Naive thymus-derived CD4-positive, alpha-beta T cell (primary cell): Measurements from ENCODE around the gene CDH16. TPM values are rescaled to one million over a fixed set of nuclear protein-coding genes. Genes with fewer than 3 reads are reported as not detected.
A peak's percentile ranks its signal among the peaks of the same experiment; 100 is the strongest.

Source experiments
- ATAC-seq: fragments of 150-1000 bp; cut with Tn5 transposase; 2 replicates; pipeline ENCODE4 v1.10.0; 2021; ENCODE audit warnings: mild to moderate bottlenecking, moderate library complexity
- CTCF ChIA-PET: fragments of 350-600 bp; sonication (Branson Sonifier 250); formaldehyde crosslinking; loops from one replicate; lab custom pipeline; 2021; ENCODE audit warnings: antibody characterized with exemption; lab: Charles Lee
- POLR2A ChIA-PET: fragments of 350-600 bp; sonication (Branson Sonifier 250); formaldehyde crosslinking; loops from one replicate; lab custom pipeline; 2021; ENCODE audit warnings: antibody characterized with exemption, inconsistent platforms; lab: Charles Lee
- DNase-seq, 9 donors: peaks; one replicate each; pipeline versions ENCODE4 v3.0.0 to v3.0.0-alpha.2; 2020 to 2022; ENCODE audit warnings: mixed read lengths in 1 of 9
- H3K27ac ChIP-seq: one replicate; pipeline ENCODE4 v1.7.0; 2013; ENCODE audit warnings: mild to moderate bottlenecking, low read depth, low read length, moderate library complexity
- H3K27me3 ChIP-seq, 2 donors: one replicate each; pipeline ENCODE4 v1.7.0; 2013; ENCODE audit warnings: low read length in 2 of 2, mild to moderate bottlenecking in 2 of 2, moderate library complexity in 2 of 2; ENCODE audit not compliant: control insufficient read depth in 2 of 2, insufficient read depth in 2 of 2
- H3K36me3 ChIP-seq, 3 experiments: 1 replicate in 2 of 3; 2 replicates in 1 of 3; pipeline ENCODE4 v1.7.0; 2013; ENCODE audit warnings: low read length in 3 of 3, mild to moderate bottlenecking in 3 of 3, moderate library complexity in 1 of 3; ENCODE audit not compliant: insufficient read depth in 3 of 3, control insufficient read depth in 2 of 3
- H3K4me1 ChIP-seq, 2 donors: one replicate each; pipeline ENCODE4 v1.7.0; 2013; ENCODE audit warnings: low read length in 2 of 2, mild to moderate bottlenecking in 2 of 2, moderate library complexity in 1 of 2; ENCODE audit not compliant: control insufficient read depth in 2 of 2, insufficient read depth in 2 of 2
- H3K4me3 ChIP-seq: 2 replicates; pipeline ENCODE4 v1.7.0; 2013; ENCODE audit warnings: mild to moderate bottlenecking, low read length
- H3K9me3 ChIP-seq, 3 experiments: 1 replicate in 2 of 3; 2 replicates in 1 of 3; pipeline ENCODE4 v1.7.0; 2013; ENCODE audit warnings: low read length in 3 of 3; ENCODE audit not compliant: control insufficient read depth in 2 of 3
- H3K27ac Mint-ChIP-seq, 9 donors: one replicate each; pipeline ENCODE4 v1.8.0; 2020 to 2022; ENCODE audit warnings: mixed read lengths in 9 of 9, mild to moderate bottlenecking in 8 of 9, moderate library complexity in 5 of 9, inconsistent platforms in 2 of 9
- H3K27me3 Mint-ChIP-seq, 5 donors: one replicate each; pipeline ENCODE4 v1.8.0; 2021 to 2022; ENCODE audit warnings: mixed read lengths in 5 of 5, mild to moderate bottlenecking in 1 of 5
- H3K36me3 Mint-ChIP-seq, 5 donors: one replicate each; pipeline ENCODE4 v1.8.0; 2020 to 2022; ENCODE audit warnings: mixed read lengths in 5 of 5, mild to moderate bottlenecking in 3 of 5, inconsistent platforms in 1 of 5
- H3K4me1 Mint-ChIP-seq, 7 donors: one replicate each; pipeline ENCODE4 v1.8.0; 2020 to 2022; ENCODE audit warnings: mixed read lengths in 7 of 7, mild to moderate bottlenecking in 3 of 7, inconsistent platforms in 1 of 7
- H3K4me3 Mint-ChIP-seq, 10 donors: one replicate each; pipeline ENCODE4 v1.8.0; 2020 to 2022; ENCODE audit warnings: mild to moderate bottlenecking in 10 of 10, mixed read lengths in 10 of 10, moderate library complexity in 6 of 10, inconsistent platforms in 2 of 10
- H3K9me3 Mint-ChIP-seq, 11 donors: one replicate each; pipeline ENCODE4 v1.8.0; 2020 to 2022; ENCODE audit warnings: mixed read lengths in 11 of 11, mild to moderate bottlenecking in 4 of 11, inconsistent platforms in 1 of 11, moderate library complexity in 1 of 11
- intact Hi-C, 2 donors: fragments of 100-400 bp; cut with micrococcal nuclease; formaldehyde crosslinking; loops; one replicate each; pipeline ENCODE4 v1.15.1; 2023
- polyA plus RNA-seq, 2 donors: library from polyadenylated mRNA; unstranded; fragments of 300-500 nt; fragmentation: Illumina TruSeq; gene quantifications; one replicate each; pipeline ENCODE4 v1.2.3, GENCODE V29; 2021
- total RNA-seq, 6 experiments: library from RNA in 5 of 6; stranded (reverse) in 5 of 6; gene quantifications; 1 replicate in 5 of 6; 2 replicates in 1 of 6; pipeline ENCODE4 v1.2.3 and lab custom pipeline; 2021 to 2026

Gene CDH16
- total and polyA plus RNA-seq, 7 experiments from 2014 or later, result not detected

- Histone ChIP-seq H3K9me3 (no peaks in the 10 kb centered on the region), H3K27me3 (no peaks in the 10 kb centered on the region), H3K4me1 (peaks cover 4 to 12% of the 10 kb centered on the region in 2 donors), H3K27ac (no peak overlapping the region), H3K4me3 (no peak overlapping the region), H3K36me3 (peaks cover 0 to 34% (median 0%) of the 10 kb centered on the region in 3 experiments)
- intact Hi-C loops, result loop anchor here (5.0 kb wide), 2 partner anchors 50 to 330 kb away; partner anchors contain the start of genes CIAO2B (in 2 of the 2), CKLF (in 1 of the 2) and TK2 (in 1 of the 2)
- Mint-ChIP-seq H3K36me3 (peaks cover 0 to 20% (median 4%) of the 10 kb centered on the region in 5 donors), H3K4me1 (peaks cover 22 to 63% (median 42%) of the 10 kb centered on the region in 7 donors), H3K4me3 (peak overlapping the region in 3 of 10 donors; percentile 25 to 99 (median 95)), H3K27me3 (no peaks in the 10 kb centered on the region), H3K9me3 (no peaks in the 10 kb centered on the region), H3K27ac (peak overlapping the region in 1 of 9 donors; percentile 20)
- ChIA-PET POLR2A (interaction anchor here (0.6 to 1.0 kb wide), 3 partner anchors 10 to 272 kb away, joined by 3 to 4 read pairs (median 3); no protein-coding TSS in a partner anchor), CTCF (interaction anchor here (0.6 to 3.4 kb wide), 3 partner anchors 10 to 52 kb away, joined by 4 to 26 read pairs (median 8); partner anchors contain the start of gene NAE1)
- no peak for DNase-seq
- ATAC-seq, result no peak
Observed at GRCh38 chr16:66882702-66883101, 36.0 kb downstream of the CDH16 start.

DNA sequence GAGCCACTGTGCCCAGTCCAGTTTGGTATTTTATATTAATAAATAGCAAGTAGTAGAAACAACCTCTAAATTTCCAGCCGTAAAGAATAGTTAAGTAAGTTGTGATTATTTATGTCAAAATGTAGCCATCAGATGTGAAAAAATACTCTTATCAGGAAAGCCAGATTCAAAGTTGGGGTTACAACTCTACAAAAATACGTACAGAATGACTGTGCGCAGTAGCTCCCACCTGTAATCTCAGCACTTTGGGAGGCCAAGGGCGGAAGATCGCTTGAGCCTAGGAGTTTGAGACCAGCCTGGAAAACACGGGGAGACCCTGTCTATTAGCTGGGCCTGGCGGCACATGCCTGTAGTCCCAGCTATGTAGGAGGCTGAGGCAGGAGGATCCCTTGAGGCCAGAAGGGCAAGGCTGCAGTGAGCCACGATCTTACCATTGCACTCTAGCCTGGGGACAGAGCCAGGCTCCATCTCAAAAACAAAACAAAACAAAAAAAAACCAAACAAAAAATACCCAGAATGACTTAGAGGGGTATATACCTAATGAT is 36.6 kb downstream of the CDH16 start:
- Mint-ChIP-seq H3K4me3 (peak overlapping the region in 9 of 10 donors; percentile 51 to 100 (median 92)), H3K36me3 (peaks cover 0 to 20% (median 4%) of the 10 kb centered on the region in 5 donors), H3K27ac (peak overlapping the region in 2 of 9 donors; percentile 12 to 48), H3K4me1 (peaks cover 22 to 59% (median 37%) of the 10 kb centered on the region in 7 donors), H3K27me3 (no peaks in the 10 kb centered on the region), H3K9me3 (no peaks in the 10 kb centered on the region)
- ChIA-PET CTCF (interaction anchor here (0.6 to 3.4 kb wide), 4 partner anchors 9 to 51 kb away, joined by 4 to 26 read pairs (median 6); partner anchors contain the start of gene NAE1), POLR2A (interaction anchor here (0.6 to 3.8 kb wide), 6 partner anchors 9 to 273 kb away, joined by 3 to 21 read pairs (median 4); partner anchors contain the start of gene NAE1)
- no peaks in the 10 kb centered on the region for H3K27me3 ChIP-seq
- no peak for ATAC-seq
- H3K4me1 ChIP-seq, result peaks cover 4 to 12% of the 10 kb centered on the region in 2 donors
- intact Hi-C loops, result loop anchor here (5.0 kb wide), 2 partner anchors 50 to 330 kb away; partner anchors contain the start of genes CIAO2B (in 2 of the 2), CKLF (in 1 of the 2) and TK2 (in 1 of the 2)
- H3K36me3 ChIP-seq, result peaks cover 0 to 34% (median 0%) of the 10 kb centered on the region in 3 experiments
- DNase-seq, result no peak
- H3K27ac ChIP-seq, result no peak overlapping the region
- no peak overlapping the region for H3K4me3 ChIP-seq
- H3K9me3 ChIP-seq, result no peaks in the 10 kb centered on the region

DNA sequence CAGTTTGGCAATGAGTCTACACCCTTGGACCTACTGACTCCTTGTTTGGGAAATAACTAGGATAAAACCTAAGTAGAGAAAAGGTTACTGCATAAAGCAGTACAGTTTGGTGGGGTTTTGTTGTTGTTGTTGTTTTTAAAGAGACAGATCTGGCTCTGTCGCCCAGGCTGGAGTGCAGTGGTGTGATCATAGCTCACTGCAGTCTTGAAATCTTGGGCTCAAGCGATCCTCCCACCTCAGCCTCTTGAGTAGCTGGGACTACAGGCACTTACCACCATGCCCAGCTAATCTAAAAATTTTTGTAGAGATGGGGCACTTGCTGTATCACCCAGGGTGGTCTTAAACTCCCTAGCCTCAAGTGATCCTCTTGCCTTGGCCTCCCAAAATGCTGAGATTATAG is 37.1 kb downstream of the CDH16 start:
- Mint-ChIP-seq H3K27ac (peak overlapping the region in 3 of 9 donors; percentile 32 to 89 (median 48)), H3K27me3 (no peaks in the 10 kb centered on the region), H3K9me3 (no peaks in the 10 kb centered on the region), H3K4me1 (peaks cover 20 to 54% (median 33%) of the 10 kb centered on the region in 7 donors), H3K36me3 (peaks cover 0 to 19% (median 4%) of the 10 kb centered on the region in 5 donors), H3K4me3 (peak overlapping the region; percentile 29 to 100 (median 94))
- Histone ChIP-seq H3K36me3 (peaks cover 0 to 30% (median 0%) of the 10 kb centered on the region in 3 experiments), H3K27me3 (no peaks in the 10 kb centered on the region), H3K4me1 (peaks cover 4 to 12% of the 10 kb centered on the region in 2 donors), H3K4me3 (no peak overlapping the region), H3K9me3 (no peaks in the 10 kb centered on the region), H3K27ac (no peak overlapping the region)
- intact Hi-C loops, result loop anchor here (5.0 kb wide), 2 partner anchors 51 to 329 kb away; partner anchors contain the start of genes CIAO2B (in 2 of the 2), CKLF (in 1 of the 2) and TK2 (in 1 of the 2)
- CTCF ChIA-PET, result interaction anchor here (1.1 to 3.4 kb wide), 4 partner anchors 9 to 22 kb away, joined by 3 to 26 read pairs (median 4); no protein-coding TSS in a partner anchor
- POLR2A ChIA-PET, result interaction anchor here (0.7 to 3.8 kb wide), 2 partner anchors 11 to 51 kb away, joined by 3 to 21 read pairs; partner anchors contain the start of gene NAE1
- DNase-seq, result no peak
- ATAC-seq, result no peak

GRCh38 chr16:66881014-66881417 is 37.7 kb downstream of the CDH16 start:
- Mint-ChIP-seq H3K4me1 (peaks cover 20 to 52% (median 31%) of the 10 kb centered on the region in 7 donors), H3K36me3 (peaks cover 0 to 17% (median 4%) of the 10 kb centered on the region in 5 donors), H3K27ac (peak overlapping the region in 3 of 9 donors; percentile 18 to 89 (median 76)), H3K27me3 (no peaks in the 10 kb centered on the region), H3K4me3 (peak overlapping the region; percentile 77 to 100 (median 96)), H3K9me3 (no peaks in the 10 kb centered on the region)
- Histone ChIP-seq H3K4me1 (peaks cover 4 to 12% of the 10 kb centered on the region in 2 donors), H3K9me3 (no peaks in the 10 kb centered on the region), H3K4me3 (peak overlapping the region; percentile 86), H3K27ac (peak overlapping the region; percentile 67), H3K36me3 (peaks cover 0 to 26% (median 0%) of the 10 kb centered on the region in 3 experiments), H3K27me3 (no peaks in the 10 kb centered on the region)
- no peak for ATAC-seq
- intact Hi-C loops, result loop anchor here (5.0 kb wide), 2 partner anchors 51 to 329 kb away; partner anchors contain the start of genes CIAO2B (in 2 of the 2), CKLF (in 1 of the 2) and TK2 (in 1 of the 2)
- peak in 1 of 9 donors; percentile 40 for DNase-seq
- ChIA-PET CTCF (interaction anchor here (1.0 to 3.4 kb wide), 5 partner anchors 8 to 51 kb away, joined by 3 to 26 read pairs (median 4); partner anchors contain the start of gene NAE1), POLR2A (interaction anchor here (0.7 to 3.8 kb wide), 4 partner anchors 12 to 51 kb away, joined by 3 to 21 read pairs (median 3); partner anchors contain the start of gene NAE1)

- peak; percentile 99 for ATAC-seq
- no peaks in the 10 kb centered on the region for H3K9me3 ChIP-seq
- peak within 1 kb of the TSS; percentile 89 to 98 (median 92) for H3K27ac Mint-ChIP-seq
- no peaks in the 10 kb centered on the region for H3K27me3 ChIP-seq
- peak; percentile 73 to 92 (median 90) for DNase-seq
- no peaks in the 10 kb centered on the region for H3K27me3 Mint-ChIP-seq
- peak within 1 kb of the TSS; percentile 67 for H3K27ac ChIP-seq
- peak within 1 kb of the TSS; percentile 92 to 100 (median 99) for H3K4me3 Mint-ChIP-seq
- H3K9me3 Mint-ChIP-seq, result no peaks in the 10 kb centered on the region
- POLR2A ChIA-PET, result interaction anchor here (0.8 to 3.8 kb wide), 6 partner anchors 9 to 56 kb away, joined by 3 to 21 read pairs (median 3); partner anchors contain the start of gene NAE1
- H3K36me3 Mint-ChIP-seq, result peaks cover 0 to 13% (median 4%) of the 10 kb centered on the region in 5 donors
- H3K4me3 ChIP-seq, result peak within 1 kb of the TSS; percentile 86
- intact Hi-C loops, result loop anchor here (1.0 to 5.0 kb wide), 3 partner anchors 52 to 328 kb away; partner anchors contain the start of genes CIAO2B (in 2 of the 2), CKLF (in 1 of the 2) and TK2 (in 1 of the 2)
- H3K36me3 ChIP-seq, result peaks cover 0 to 20% (median 0%) of the 10 kb centered on the region in 3 experiments
- CTCF ChIA-PET, result interaction anchor here (1.0 to 3.4 kb wide), 4 partner anchors 13 to 50 kb away, joined by 3 to 26 read pairs (median 4); partner anchors contain the start of gene NAE1
- H3K4me1 Mint-ChIP-seq, result peaks cover 16 to 51% (median 31%) of the 10 kb centered on the region in 7 donors
- peaks cover 4 to 12% of the 10 kb centered on the region in 2 donors for H3K4me1 ChIP-seq
Observed at GRCh38 chr16:66880288-66881013, 38.2 kb downstream of the CDH16 start, which contains the start of gene PDP2. PDP2 (plus strand) TSS chr16:66880515; CDS start chr16:66884285, 3,770 bp downstream.
